PC-3 (cell line): Measurements from ENCODE around the gene OLFML2B. TPM values are rescaled to one million over a fixed set of nuclear protein-coding genes. Genes with fewer than 3 reads are reported as not detected.

ENCODE experiments used
- ATAC-seq: fragments of 200-7000 bp; cut with Tn5 transposase; 2 replicates; pipeline ENCODE4 v1.9.1; 2020; ENCODE audit warnings: mild to moderate bottlenecking, moderate library complexity
- BruUV-seq: library from RNA; stranded (reverse); fragments of 400-500 nt; replicated peaks from 2 replicates; lab custom pipeline; 2021; lab: Mats Ljungman, UMichigan
- CTCF ChIA-PET: fragments of 300-600 bp; sonication (Branson Sonifier 250); formaldehyde crosslinking; loops from one replicate; lab custom pipeline; 2022; ENCODE audit warnings: antibody characterized with exemption; lab: Charles Lee
- POLR2A ChIA-PET: fragments of 300-600 bp; sonication (Branson Sonifier 250); formaldehyde crosslinking; loops from one replicate; lab custom pipeline; 2022; ENCODE audit warnings: antibody characterized with exemption; ENCODE audit not compliant: unreplicated experiment; lab: Charles Lee
- DNase-seq: peaks from one replicate; pipeline ENCODE4 v3.0.0-alpha.2; 2015
- H2AFZ ChIP-seq: fragments of 300-600 bp; sonication (generic); 2 replicates; pipeline ENCODE4 v1.6.0; 2016; ENCODE audit warnings: antibody characterized with exemption, low read length
- H3F3A ChIP-seq: fragments of 300-600 bp; sonication (generic); one replicate; pipeline ENCODE4 v1.6.0; 2017; ENCODE audit warnings: antibody characterized with exemption, low read length, control low read depth, mild to moderate bottlenecking; ENCODE audit not compliant: unreplicated experiment
- H3K27ac ChIP-seq: fragments of 300-600 bp; sonication (generic); 2 replicates; pipeline ENCODE4 v1.5.1; 2016; ENCODE audit warnings: mild to moderate bottlenecking, low read length
- H3K27me3 ChIP-seq: fragments of 300-600 bp; sonication (generic); 2 replicates; pipeline ENCODE4 v1.6.1; 2016; ENCODE audit warnings: low read length, mixed read lengths
- H3K36me3 ChIP-seq: fragments of 300-600 bp; sonication (generic); 2 replicates; pipeline ENCODE4 v1.6.1; 2016; ENCODE audit warnings: low read depth, mixed run types, low read length, mixed read lengths
- H3K4me1 ChIP-seq: fragments of 300-600 bp; sonication (generic); 2 replicates; pipeline ENCODE4 v1.5.1; 2016; ENCODE audit warnings: low read length; ENCODE audit not compliant: insufficient read depth
- H3K4me2 ChIP-seq: fragments of 300-600 bp; sonication (generic); 2 replicates; pipeline ENCODE4 v1.6.0; 2016; ENCODE audit warnings: low read length
- H3K4me3 ChIP-seq: fragments of 300-600 bp; sonication (generic); 2 replicates; pipeline ENCODE4 v1.5.1; 2016; ENCODE audit warnings: mild to moderate bottlenecking, low read length, mixed read lengths
- H3K79me2 ChIP-seq: fragments of 300-600 bp; sonication (generic); 2 replicates; pipeline ENCODE4 v1.6.1; 2017; ENCODE audit warnings: low read length, mixed read lengths
- H3K9ac ChIP-seq: fragments of 300-600 bp; sonication (generic); 2 replicates; pipeline ENCODE4 v1.6.0; 2016; ENCODE audit warnings: mild to moderate bottlenecking, low read length
- H3K9me2 ChIP-seq: fragments of 300-600 bp; sonication (generic); replicated peaks from 2 replicates; pipeline ENCODE4 v1.6.1; 2016; ENCODE audit warnings: mixed run types, low read length, mixed read lengths
- H3K9me3 ChIP-seq: fragments of 300-600 bp; sonication (generic); 2 replicates; pipeline ENCODE4 v1.6.1; 2016; ENCODE audit warnings: low read length, mixed read lengths
- H4K20me1 ChIP-seq: fragments of 300-600 bp; sonication (generic); 2 replicates; pipeline ENCODE4 v1.6.1; 2016; ENCODE audit warnings: low read length, mixed read lengths
- EZH2 ChIP-seq: fragments of 300-600 bp; sonication (generic); IDR thresholded peaks from one replicate; pipeline ENCODE4 v1.6.1; 2017; ENCODE audit warnings: antibody characterized with exemption, mild to moderate bottlenecking, low read length; ENCODE audit not compliant: unreplicated experiment
- EZH2phosphoT487 ChIP-seq: fragments of 300-600 bp; sonication (generic); IDR thresholded peaks from 2 replicates; pipeline ENCODE4 v1.6.1; 2018; ENCODE audit warnings: mild to moderate bottlenecking, antibody characterized with exemption, low read length, borderline replicate concordance
- intact Hi-C: fragments of 100-400 bp; cut with micrococcal nuclease; formaldehyde crosslinking; loops from 2 replicates; pipeline ENCODE4 v1.9.0; 2023
- total RNA-seq: library from RNA; depleted of rRNA; stranded (reverse); fragments of >200 nt; gene quantifications from 2 replicates; pipeline ENCODE4 v1.2.3, GENCODE V29; 2014
- TF ChIP-seq, protein P1 (sequence below): fragments of 300-600 bp; sonication (generic); conservative IDR thresholded peaks from 2 replicates; pipeline ENCODE4 v1.5.1; 2017; ENCODE audit warnings: antibody characterized with exemption, low read depth, mild to moderate bottlenecking, low read length

Gene OLFML2B
- total RNA-seq, 1 experiment from 2014 or later: 1.4 TPM

DNA sequence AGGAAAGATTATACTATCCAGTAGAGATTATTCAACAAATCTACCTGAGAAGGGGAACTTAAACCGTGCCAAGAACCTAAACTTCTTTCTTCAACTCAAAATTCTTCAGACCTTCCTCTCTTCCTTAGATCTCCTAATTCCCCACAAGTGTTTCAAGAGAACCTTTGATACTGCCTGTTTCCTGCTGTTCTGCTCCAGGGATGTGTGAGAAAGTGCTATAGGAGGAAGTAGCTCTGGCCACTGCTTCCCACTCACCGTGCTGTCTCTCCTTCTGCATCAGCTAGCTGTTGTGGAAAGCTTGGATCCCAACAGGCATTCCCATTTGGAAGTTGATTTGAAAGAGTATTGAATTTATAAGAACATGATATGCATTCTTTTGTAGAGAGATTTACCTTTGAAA is 41.3 kb upstream of the OLFML2B start:
- Histone ChIP-seq H3K9me3 (no peaks in the 10 kb centered on the region), H3K4me3 (no peak overlapping the region), H3K4me2 (no peak overlapping the region), H3K27ac (no peak overlapping the region), H3K79me2 (no peaks in the 10 kb centered on the region), H2AFZ (no peak overlapping the region), H4K20me1 (no peaks in the 10 kb centered on the region), H3K27me3 (no peaks in the 10 kb centered on the region), H3K4me1 (peaks cover 7% of the 10 kb centered on the region; the same call in 1 of the 2 replicates), H3K36me3 (no peaks in the 10 kb centered on the region), H3K9ac (no peak overlapping the region), H3K9me2 (no peaks in the 10 kb centered on the region), H3F3A (no peaks in the 10 kb centered on the region)
- intact Hi-C loops: no loop called here
- no peak for ATAC-seq
- CTCF ChIA-PET: no interaction called here
- no peak for DNase-seq
- no peak for TF ChIP-seq EZH2
- no peak for TF ChIP-seq EZH2phosphoT487
- TF ChIP-seq, protein P1, sequence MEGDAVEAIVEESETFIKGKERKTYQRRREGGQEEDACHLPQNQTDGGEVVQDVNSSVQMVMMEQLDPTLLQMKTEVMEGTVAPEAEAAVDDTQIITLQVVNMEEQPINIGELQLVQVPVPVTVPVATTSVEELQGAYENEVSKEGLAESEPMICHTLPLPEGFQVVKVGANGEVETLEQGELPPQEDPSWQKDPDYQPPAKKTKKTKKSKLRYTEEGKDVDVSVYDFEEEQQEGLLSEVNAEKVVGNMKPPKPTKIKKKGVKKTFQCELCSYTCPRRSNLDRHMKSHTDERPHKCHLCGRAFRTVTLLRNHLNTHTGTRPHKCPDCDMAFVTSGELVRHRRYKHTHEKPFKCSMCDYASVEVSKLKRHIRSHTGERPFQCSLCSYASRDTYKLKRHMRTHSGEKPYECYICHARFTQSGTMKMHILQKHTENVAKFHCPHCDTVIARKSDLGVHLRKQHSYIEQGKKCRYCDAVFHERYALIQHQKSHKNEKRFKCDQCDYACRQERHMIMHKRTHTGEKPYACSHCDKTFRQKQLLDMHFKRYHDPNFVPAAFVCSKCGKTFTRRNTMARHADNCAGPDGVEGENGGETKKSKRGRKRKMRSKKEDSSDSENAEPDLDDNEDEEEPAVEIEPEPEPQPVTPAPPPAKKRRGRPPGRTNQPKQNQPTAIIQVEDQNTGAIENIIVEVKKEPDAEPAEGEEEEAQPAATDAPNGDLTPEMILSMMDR: no peak
- POLR2A ChIA-PET: no interaction called here
- BruUV-seq: no TSS peak

DNA sequence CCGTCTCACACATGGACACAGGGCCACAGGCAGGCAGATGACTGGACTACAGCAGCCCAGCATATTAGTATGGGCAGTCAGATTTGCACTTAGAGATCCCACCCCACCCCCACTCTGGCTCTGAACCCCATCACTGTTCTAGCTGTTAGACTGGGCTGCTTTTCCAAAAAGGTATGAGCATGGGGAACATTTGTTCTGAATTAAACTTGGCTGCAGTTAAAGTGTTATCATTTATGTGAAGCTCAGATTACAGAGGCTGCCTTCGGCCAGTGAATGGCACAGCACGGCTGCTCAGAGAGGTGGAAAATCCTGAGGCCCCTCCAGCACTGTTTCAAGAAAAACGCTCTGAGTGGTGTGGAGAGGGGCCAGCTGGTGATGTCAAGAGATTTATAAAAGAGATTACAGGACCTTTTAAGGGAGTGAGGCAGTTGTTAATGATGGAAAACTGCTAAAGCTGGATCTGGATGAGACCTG is 38.9 kb upstream of the OLFML2B start:
- intact Hi-C loops: no loop called here
- Histone ChIP-seq H3K27me3 (no peaks in the 10 kb centered on the region), H3K36me3 (no peaks in the 10 kb centered on the region), H3K4me3 (no peak overlapping the region), H3K79me2 (no peaks in the 10 kb centered on the region), H3K4me1 (no peaks in the 10 kb centered on the region), H3F3A (no peaks in the 10 kb centered on the region), H4K20me1 (no peaks in the 10 kb centered on the region), H3K4me2 (no peak overlapping the region), H3K27ac (no peak overlapping the region), H2AFZ (peak overlapping the region; percentile 26; the same call in 1 of the 2 replicates), H3K9me2 (no peaks in the 10 kb centered on the region), H3K9ac (no peak overlapping the region), H3K9me3 (no peaks in the 10 kb centered on the region)
- BruUV-seq: no TSS peak
- ATAC-seq (peak; percentile 83), DNase-seq (no peak)
- CTCF ChIA-PET: interaction anchor here (0.5 kb wide), 1 partner anchor 295 kb away, joined by 4 read pairs; no protein-coding TSS in a partner anchor
- POLR2A ChIA-PET: no interaction called here
- no peak for TF ChIP-seq EZH2
- TF ChIP-seq, protein P1: no peak
- TF ChIP-seq EZH2phosphoT487: no peak

DNA sequence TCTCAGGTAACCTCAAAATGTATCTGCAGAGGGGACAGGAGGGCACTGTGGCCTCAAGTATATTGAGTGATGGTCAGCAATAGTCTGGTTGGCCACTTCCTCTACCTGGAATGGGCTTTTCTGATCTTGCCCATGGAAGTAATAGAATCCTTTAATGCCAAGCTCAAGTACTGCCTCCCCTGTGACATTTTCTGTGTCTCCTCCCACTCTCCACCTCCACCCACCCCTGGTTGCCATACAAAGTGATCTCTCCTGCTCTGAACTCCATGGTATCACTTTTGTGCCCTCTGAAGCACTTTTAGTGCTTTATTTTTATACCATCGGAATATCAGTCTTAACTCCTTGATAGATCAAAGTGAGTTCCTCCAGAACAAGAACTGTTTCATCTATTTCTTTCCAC is 36.6 kb upstream of the OLFML2B start:
- ATAC-seq: no peak
- intact Hi-C loops: no loop called here
- H3K79me2 ChIP-seq: no peaks in the 10 kb centered on the region
- no peak overlapping the region for H3K4me2 ChIP-seq
- ChIA-PET POLR2A (no interaction called here), CTCF (interaction anchor here (0.5 kb wide), 1 partner anchor 216 kb away, joined by 4 read pairs; no protein-coding TSS in a partner anchor)
- no peaks in the 10 kb centered on the region for H3F3A ChIP-seq
- H3K9me2 ChIP-seq: no peaks in the 10 kb centered on the region
- H3K27me3 ChIP-seq: no peaks in the 10 kb centered on the region
- no peak for DNase-seq
- H3K4me3 ChIP-seq: no peak overlapping the region
- H4K20me1 ChIP-seq: no peaks in the 10 kb centered on the region
- peaks cover 8% of the 10 kb centered on the region for H3K4me1 ChIP-seq
- TF ChIP-seq EZH2phosphoT487: no peak
- TF ChIP-seq, protein P1: no peak
- TF ChIP-seq EZH2: no peak
- H3K36me3 ChIP-seq: no peaks in the 10 kb centered on the region
- no peak overlapping the region for H2AFZ ChIP-seq
- no peaks in the 10 kb centered on the region for H3K9me3 ChIP-seq
- no peak overlapping the region for H3K9ac ChIP-seq
- no TSS peak for BruUV-seq
- H3K27ac ChIP-seq: no peak overlapping the region
